Common myeloid progenitor, CD34-positive (primary cell): ENCODE measurements around the gene WFS1.

Experiments
- CTCF ChIA-PET: fragments of 350-600 bp; sonication (Branson Sonifier 250); formaldehyde crosslinking; loops from one replicate; lab custom pipeline; 2021; ENCODE audit warnings: antibody characterized with exemption; lab: Charles Lee
- POLR2A ChIA-PET: fragments of 350-600 bp; sonication (Branson Sonifier 250); formaldehyde crosslinking; loops from one replicate; lab custom pipeline; 2021; ENCODE audit warnings: antibody characterized with exemption; lab: Charles Lee
- DNase-seq, 3 donors: peaks; one replicate each; pipeline versions ENCODE4 v3.0.0 to v3.0.0-alpha.2; 2013
- H3K27ac ChIP-seq, 2 experiments: 1 replicate in 1 of 2; 2 replicates in 1 of 2; pipeline ENCODE4 v1.7.0; 2013; ENCODE audit warnings: inconsistent platforms in 2 of 2, low read length in 2 of 2, mild to moderate bottlenecking in 2 of 2, low read depth in 1 of 2, moderate library complexity in 1 of 2; ENCODE audit not compliant: severe bottlenecking in 2 of 2, insufficient read depth in 1 of 2, poor library complexity in 1 of 2
- H3K27me3 ChIP-seq, 5 experiments: replicated peaks in 2 of 5; 1 replicate in 3 of 5; 2 replicates in 2 of 5; pipeline versions ENCODE4 v1.6.1 to v1.7.0; 2013; ENCODE audit warnings: low read length in 4 of 5, mild to moderate bottlenecking in 2 of 5, moderate library complexity in 2 of 5, inconsistent platforms in 1 of 5; ENCODE audit not compliant: insufficient read depth in 5 of 5, control insufficient read depth in 4 of 5
- H3K36me3 ChIP-seq, 4 experiments: 1 replicate in 2 of 4; 2 replicates in 2 of 4; pipeline versions ENCODE4 v1.6.1 to v1.7.0; 2013; ENCODE audit warnings: low read length in 3 of 4, control low read depth in 1 of 4, mild to moderate bottlenecking in 1 of 4; ENCODE audit not compliant: control insufficient read depth in 4 of 4, insufficient read depth in 4 of 4
- H3K4me1 ChIP-seq, 4 experiments: 1 replicate in 3 of 4; 2 replicates in 1 of 4; pipeline versions ENCODE4 v1.6.1 to v1.7.1; 2013; ENCODE audit warnings: low read length in 3 of 4, mild to moderate bottlenecking in 3 of 4, control low read depth in 1 of 4, inconsistent platforms in 1 of 4, moderate library complexity in 1 of 4; ENCODE audit not compliant: control insufficient read depth in 4 of 4, insufficient read depth in 4 of 4; ENCODE audit errors: control extremely low read depth in 1 of 4
- H3K4me3 ChIP-seq, 7 experiments: 1 replicate in 4 of 7; 2 replicates in 3 of 7; pipeline versions ENCODE4 v1.5.1 to v1.7.0; 2013; ENCODE audit warnings: mild to moderate bottlenecking in 7 of 7, low read length in 6 of 7, moderate library complexity in 6 of 7, inconsistent platforms in 2 of 7, low read depth in 2 of 7, control low read depth in 1 of 7; ENCODE audit not compliant: insufficient read depth in 4 of 7, control insufficient read depth in 1 of 7; ENCODE audit errors: extremely low read depth in 1 of 7
- H3K9me3 ChIP-seq, 5 experiments: 1 replicate in 4 of 5; 2 replicates in 1 of 5; pipeline versions ENCODE4 v1.6.1 to v1.7.1; 2013; ENCODE audit warnings: low read length in 4 of 5, mild to moderate bottlenecking in 2 of 5, inconsistent platforms in 1 of 5, low read depth in 1 of 5, moderate library complexity in 1 of 5; ENCODE audit not compliant: control insufficient read depth in 4 of 5, insufficient read depth in 2 of 5; ENCODE audit errors: control extremely low read depth in 1 of 5
- WGBS: methylation state at CpG from one replicate; pipeline ENCODE4 v1.1.5; 2013; ENCODE audit not compliant: insufficient coverage; 5-methylcytosine and 5-hydroxymethylcytosine counted together

Gene WFS1

DNA sequence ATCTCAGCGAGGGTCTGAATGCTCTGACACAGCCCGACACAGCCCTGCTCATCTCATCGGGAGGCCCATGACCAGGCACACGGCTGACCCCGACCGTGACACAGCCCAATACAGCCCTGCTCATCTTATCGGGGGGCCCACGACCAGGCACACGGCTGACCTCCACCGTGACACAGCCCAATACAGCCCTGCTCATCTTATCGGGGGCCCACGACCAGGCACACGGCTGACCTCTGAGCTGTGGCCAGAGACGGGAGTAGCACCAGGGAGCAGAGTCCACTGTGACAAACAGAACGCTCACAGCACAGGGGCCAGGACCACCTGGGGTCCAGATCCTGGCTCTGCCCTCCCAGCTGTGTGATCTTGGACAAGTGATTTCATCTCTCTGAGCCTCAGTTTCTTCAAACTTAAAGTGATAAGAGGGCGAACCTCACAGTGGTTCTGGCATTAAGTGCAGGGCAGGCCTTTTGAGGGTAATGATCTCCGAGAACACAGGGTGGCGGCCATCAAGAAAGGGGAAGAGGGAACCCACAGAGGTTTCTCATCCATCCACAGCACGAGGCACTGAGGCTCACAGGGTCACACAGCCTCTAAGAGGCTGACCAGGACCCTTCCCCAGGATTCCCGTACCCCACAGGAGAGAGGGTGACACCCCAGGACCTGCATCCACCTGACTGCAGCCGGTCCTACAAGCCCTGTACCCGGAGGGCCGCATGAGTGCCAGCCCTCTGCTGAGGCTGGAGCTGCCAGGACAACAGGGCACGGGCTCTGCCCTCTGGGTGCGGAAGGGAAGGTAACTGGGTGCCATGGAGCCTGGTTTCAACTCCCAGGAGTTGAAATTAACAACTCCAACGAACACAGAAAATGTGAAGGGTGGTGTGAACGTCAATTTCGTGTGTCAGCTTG, 60.1 kb downstream of the WFS1 start:
- POLR2A ChIA-PET: interaction anchor here (0.6 to 1.1 kb wide), 2 partner anchors 66 to 67 kb away, joined by 3 to 4 read pairs; no protein-coding TSS in a partner anchor
- 84% methylated on average over 26 of the region's 28 CpGs for WGBS
- DNase-seq: peak in 1 of 3 donors; percentile 33
- Histone ChIP-seq H3K4me3 (no peak overlapping the region), H3K27ac (no peak overlapping the region), H3K27me3 (peaks cover 0 to 66% (median 9%) of the 10 kb centered on the region in 5 experiments), H3K36me3 (no peaks in the 10 kb centered on the region), H3K4me1 (peaks cover 0 to 9% (median 8%) of the 10 kb centered on the region in 4 experiments), H3K9me3 (peaks cover 0 to 3% (median 2%) of the 10 kb centered on the region in 5 experiments)
- CTCF ChIA-PET: interaction anchor here (1.5 to 18.4 kb wide), 6 partner anchors 9 to 217 kb away, joined by 3 to 452 read pairs (median 39); partner anchors contain the start of gene WFS1

DNA sequence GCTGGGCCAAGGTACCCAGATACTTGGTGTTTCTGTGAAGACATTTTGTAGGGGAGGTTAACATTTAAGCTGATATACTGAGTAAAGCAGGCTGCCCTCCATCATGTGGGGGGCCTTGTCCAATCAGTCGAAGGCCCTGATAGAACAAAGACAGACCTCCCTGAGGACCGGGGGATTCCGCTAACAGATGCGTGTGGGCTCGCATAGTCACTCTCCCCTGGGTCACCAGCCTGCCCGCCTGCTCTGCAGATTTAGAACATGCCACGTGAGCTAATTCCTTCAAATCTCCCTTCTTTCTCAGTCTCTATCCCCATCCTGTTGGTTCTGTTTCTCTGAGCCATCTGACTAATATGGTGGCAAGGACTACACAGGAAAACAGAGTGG, 60.7 kb downstream of the WFS1 start:
- 100% methylated on average over 5 of the region's 7 CpGs for WGBS
- H3K27me3 ChIP-seq: peaks cover 0 to 66% (median 8%) of the 10 kb centered on the region in 5 experiments

DNA sequence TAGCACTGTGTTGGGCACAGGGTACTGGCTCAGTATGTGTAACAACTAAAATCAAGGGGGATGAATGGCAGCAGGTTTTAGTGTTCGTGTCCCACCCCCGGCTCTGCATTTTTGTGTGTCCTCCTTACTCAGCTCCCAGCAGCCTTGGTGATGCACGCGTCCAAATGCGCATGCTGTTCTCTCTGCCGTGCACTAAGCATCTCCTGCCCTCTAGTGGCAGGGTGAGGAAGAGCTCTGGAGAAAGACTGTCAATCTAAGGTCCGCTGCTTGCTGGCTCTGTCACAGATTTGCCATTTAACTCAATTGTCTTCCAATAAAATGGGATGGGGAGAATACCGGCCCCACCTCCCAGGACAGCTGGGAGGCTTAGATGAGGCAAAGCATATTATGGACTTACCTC, 61.4 kb downstream of the WFS1 start:
- peaks cover 0 to 3% (median 2%) of the 10 kb centered on the region in 5 experiments for H3K9me3 ChIP-seq
- no peak overlapping the region for H3K4me3 ChIP-seq
- H3K36me3 ChIP-seq: no peaks in the 10 kb centered on the region
- DNase-seq: peak; percentile 46 to 69 (median 53)
- no peak overlapping the region for H3K27ac ChIP-seq
- WGBS: 89% methylated on average over 6 of the region's 8 CpGs
- POLR2A ChIA-PET: no interaction called here
- H3K4me1 ChIP-seq: no peaks in the 10 kb centered on the region
- CTCF ChIA-PET: interaction anchor here (0.8 to 18.4 kb wide), 12 partner anchors 10 to 216 kb away, joined by 3 to 452 read pairs (median 10); partner anchors contain the start of gene WFS1
- H3K27me3 ChIP-seq: peaks cover 0 to 66% (median 8%) of the 10 kb centered on the region in 5 experiments

More for the DNA sequence above, 60.7 kb downstream of the WFS1 start:
- no peak overlapping the region for H3K27ac ChIP-seq
- no peaks in the 10 kb centered on the region for H3K36me3 ChIP-seq
- CTCF ChIA-PET: interaction anchor here (0.8 to 18.4 kb wide), 10 partner anchors 9 to 217 kb away, joined by 3 to 452 read pairs (median 10); partner anchors contain the start of gene WFS1
- H3K9me3 ChIP-seq: peaks cover 0 to 3% (median 2%) of the 10 kb centered on the region in 5 experiments
- POLR2A ChIA-PET: interaction anchor here (1.1 kb wide), 1 partner anchor 66 kb away, joined by 4 read pairs; no protein-coding TSS in a partner anchor
- H3K4me1 ChIP-seq: peaks cover 0 to 3% (median 1%) of the 10 kb centered on the region in 4 experiments
- DNase-seq: no peak
- H3K4me3 ChIP-seq: no peak overlapping the region

DNA sequence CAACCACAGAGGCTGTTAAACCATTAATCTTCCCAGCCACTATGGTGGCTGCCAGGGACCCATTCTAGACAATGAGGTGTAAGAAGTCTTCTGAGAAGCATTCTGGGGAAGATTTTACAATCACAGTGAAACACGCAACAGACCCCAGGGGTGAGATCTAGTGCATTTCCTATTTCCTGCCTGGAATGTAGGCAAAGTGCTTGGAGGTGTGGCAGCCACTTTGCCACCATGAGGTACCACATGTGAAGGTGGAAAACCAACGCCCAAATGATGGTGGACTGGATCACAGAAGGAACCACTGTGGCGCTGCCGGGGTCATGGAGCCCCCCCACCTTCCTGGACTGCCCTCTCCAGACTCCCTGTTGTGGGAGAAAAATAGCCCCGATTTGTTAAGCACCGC, 61.8 kb downstream of the WFS1 start:
- Histone ChIP-seq H3K27me3 (peaks cover 0 to 67% (median 8%) of the 10 kb centered on the region in 5 experiments), H3K36me3 (no peaks in the 10 kb centered on the region), H3K27ac (no peak overlapping the region), H3K9me3 (peaks cover 0 to 3% (median 2%) of the 10 kb centered on the region in 5 experiments), H3K4me1 (no peaks in the 10 kb centered on the region), H3K4me3 (no peak overlapping the region)
- ChIA-PET CTCF (interaction anchor here (0.8 to 18.4 kb wide), 22 partner anchors 9 to 220 kb away, joined by 3 to 452 read pairs (median 5); partner anchors contain the start of gene WFS1), POLR2A (no interaction called here)
- WGBS: 85% methylated on average over 2 of the region's 6 CpGs
- no peak for DNase-seq

DNA sequence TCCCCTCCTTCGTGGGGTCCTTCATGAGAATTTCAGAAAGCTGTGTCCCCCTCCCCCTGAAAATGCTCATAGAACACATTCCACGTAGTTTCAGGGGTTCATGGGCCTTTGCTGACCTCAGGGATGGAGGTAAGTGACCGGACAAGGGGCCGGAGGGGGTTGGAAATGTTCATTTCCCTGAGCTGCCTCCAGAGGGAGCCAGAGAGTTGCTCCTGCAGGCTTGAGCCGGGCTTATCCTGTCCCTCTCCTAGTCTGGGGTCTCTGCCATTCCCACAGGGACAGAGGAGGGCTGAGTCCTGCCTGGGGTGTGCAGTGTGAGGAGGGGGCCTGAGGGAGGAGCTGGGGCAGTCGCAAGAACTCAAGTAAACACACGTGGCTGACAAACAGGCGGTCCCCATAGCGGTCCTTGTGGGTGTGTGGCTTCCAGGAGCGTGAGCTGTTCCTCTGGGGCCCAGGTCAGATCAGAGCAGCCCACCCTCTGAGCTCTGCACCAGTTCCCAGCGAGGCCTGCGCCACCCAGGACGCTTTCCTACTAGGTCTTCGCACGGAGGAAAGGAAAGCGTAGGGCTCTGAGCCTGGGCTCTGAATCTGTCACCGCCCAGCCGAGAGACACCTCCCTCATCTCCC, 62.5 kb downstream of the WFS1 start:
- peaks cover 0 to 66% (median 8%) of the 10 kb centered on the region in 5 experiments for H3K27me3 ChIP-seq
- H3K4me1 ChIP-seq: peaks cover 0 to under 1% (median 0%) of the 10 kb centered on the region in 4 experiments
- no peak overlapping the region for H3K27ac ChIP-seq
- 49% methylated on average over 10 of the region's 18 CpGs for WGBS
- H3K4me3 ChIP-seq: no peak overlapping the region
- POLR2A ChIA-PET: no interaction called here
- no peaks in the 10 kb centered on the region for H3K36me3 ChIP-seq
- CTCF ChIA-PET: interaction anchor here (0.8 to 18.4 kb wide), 21 partner anchors 8 to 335 kb away, joined by 3 to 452 read pairs (median 6); partner anchors contain the start of gene WFS1
- peak in 1 of 3 donors; percentile 22 for DNase-seq
- peaks cover 0 to 3% (median 2%) of the 10 kb centered on the region in 5 experiments for H3K9me3 ChIP-seq

DNA sequence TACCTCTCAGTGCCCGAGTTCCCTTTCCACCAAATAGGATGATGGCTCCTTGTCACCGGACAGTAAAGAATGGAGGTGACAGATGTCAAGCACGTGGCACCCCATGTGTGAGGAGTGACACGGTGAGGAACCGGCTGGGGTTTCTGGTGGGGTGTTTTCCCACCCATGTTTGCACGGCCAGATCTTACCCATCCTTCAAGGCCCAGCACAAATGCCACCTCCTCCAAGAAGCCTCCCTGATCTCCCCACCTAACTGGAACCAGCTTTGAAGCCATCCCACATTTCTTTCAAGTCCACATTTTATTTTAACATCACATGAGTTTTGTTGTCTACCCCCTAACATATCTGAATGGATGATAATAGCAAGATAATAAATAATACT, 63.0 kb downstream of the WFS1 start:
- 89% methylated on average over 5 of the region's 6 CpGs for WGBS
- Histone ChIP-seq H3K4me1 (peaks cover 0 to 5% (median 2%) of the 10 kb centered on the region in 4 experiments), H3K9me3 (peaks cover 0 to 3% (median 2%) of the 10 kb centered on the region in 5 experiments), H3K27me3 (peaks cover 0 to 67% (median 9%) of the 10 kb centered on the region in 5 experiments), H3K4me3 (no peak overlapping the region), H3K36me3 (no peaks in the 10 kb centered on the region), H3K27ac (no peak overlapping the region)
- CTCF ChIA-PET: interaction anchor here (0.8 to 18.4 kb wide), 18 partner anchors 8 to 335 kb away, joined by 3 to 452 read pairs (median 6); partner anchors contain the start of gene WFS1
- POLR2A ChIA-PET: no interaction called here
- DNase-seq: no peak
